Measurements from ENCODE around the gene CTNNB1.

DNA sequence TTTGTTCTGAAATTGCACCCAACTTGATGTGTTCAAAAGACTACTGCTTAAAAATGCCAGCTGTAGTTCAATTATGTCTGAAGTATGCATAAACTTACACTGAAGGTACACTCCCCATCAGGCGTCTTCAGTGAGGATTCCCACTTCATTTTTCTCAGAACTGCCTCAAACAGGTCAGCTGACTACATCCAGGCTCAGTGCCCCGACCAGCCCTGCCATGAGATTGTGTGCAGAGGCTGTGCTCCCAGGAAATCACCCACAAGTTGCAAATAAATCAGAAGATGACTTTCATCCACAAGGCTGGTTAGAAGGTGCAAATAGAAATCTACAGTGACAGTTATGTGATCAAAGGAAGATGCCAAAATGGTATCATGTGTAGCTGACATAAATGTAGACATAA is 51.5 kb downstream of the CTNNB1 start:
- TF ChIP-seq, protein P1, sequence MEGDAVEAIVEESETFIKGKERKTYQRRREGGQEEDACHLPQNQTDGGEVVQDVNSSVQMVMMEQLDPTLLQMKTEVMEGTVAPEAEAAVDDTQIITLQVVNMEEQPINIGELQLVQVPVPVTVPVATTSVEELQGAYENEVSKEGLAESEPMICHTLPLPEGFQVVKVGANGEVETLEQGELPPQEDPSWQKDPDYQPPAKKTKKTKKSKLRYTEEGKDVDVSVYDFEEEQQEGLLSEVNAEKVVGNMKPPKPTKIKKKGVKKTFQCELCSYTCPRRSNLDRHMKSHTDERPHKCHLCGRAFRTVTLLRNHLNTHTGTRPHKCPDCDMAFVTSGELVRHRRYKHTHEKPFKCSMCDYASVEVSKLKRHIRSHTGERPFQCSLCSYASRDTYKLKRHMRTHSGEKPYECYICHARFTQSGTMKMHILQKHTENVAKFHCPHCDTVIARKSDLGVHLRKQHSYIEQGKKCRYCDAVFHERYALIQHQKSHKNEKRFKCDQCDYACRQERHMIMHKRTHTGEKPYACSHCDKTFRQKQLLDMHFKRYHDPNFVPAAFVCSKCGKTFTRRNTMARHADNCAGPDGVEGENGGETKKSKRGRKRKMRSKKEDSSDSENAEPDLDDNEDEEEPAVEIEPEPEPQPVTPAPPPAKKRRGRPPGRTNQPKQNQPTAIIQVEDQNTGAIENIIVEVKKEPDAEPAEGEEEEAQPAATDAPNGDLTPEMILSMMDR (IDR thresholded peaks at IDR 0.05; ENCODE audit: low read length), result no peak
- TF ChIP-seq EZH2 (IDR thresholded peaks at IDR 0.05; ENCODE audit: borderline replicate concordance, low read length), result no peak
